Activated CD4-positive, alpha-beta T cell treated with anti-CD3 and anti-CD28 coated beads, Interleukin-2, amount 50 U/mL, for 16 hours (primary cell): Measurements from ENCODE around the gene SP5.
"Not testable (repeated sequence)": the region's sequence is repeated elsewhere in the genome, so short reads cannot be mapped to it uniquely, and the experiment has no call there.

ENCODE experiments used
- DNase-seq: peaks from one replicate; pipeline ENCODE4 v3.0.0-alpha.2; 2020

SP5 gene

GRCh38 chr2:170740660-170741059 lies 25.5 kb downstream of the SP5 start:
- DNase-seq = no peak

DNA sequence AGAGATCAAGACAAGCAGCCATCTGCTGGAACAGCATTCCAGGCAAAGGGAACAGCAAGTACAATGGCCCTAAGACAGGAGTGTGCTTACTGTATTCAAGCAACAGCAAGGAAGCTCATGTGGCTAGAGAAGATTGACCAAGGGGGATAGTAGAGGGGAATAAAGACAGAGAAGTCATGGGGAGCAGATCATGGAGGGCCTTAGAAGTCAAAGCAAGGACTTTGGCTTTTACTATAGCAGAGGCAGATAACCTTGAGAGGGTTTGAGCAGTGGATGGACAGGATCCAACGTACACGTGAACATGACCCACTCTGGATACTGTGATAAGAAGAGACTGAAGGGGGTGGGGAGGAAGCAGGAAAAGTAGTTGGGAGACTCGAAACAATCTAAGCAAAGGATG lies 26.9 kb downstream of the SP5 start:
- no peak for DNase-seq

GRCh38 chr2:170742896-170743529 lies 27.9 kb downstream of the SP5 start:
- DNase-seq = no peak

GRCh38 chr2:170743530-170744239 lies 28.5 kb downstream of the SP5 start:
- DNase-seq = no peak

DNA sequence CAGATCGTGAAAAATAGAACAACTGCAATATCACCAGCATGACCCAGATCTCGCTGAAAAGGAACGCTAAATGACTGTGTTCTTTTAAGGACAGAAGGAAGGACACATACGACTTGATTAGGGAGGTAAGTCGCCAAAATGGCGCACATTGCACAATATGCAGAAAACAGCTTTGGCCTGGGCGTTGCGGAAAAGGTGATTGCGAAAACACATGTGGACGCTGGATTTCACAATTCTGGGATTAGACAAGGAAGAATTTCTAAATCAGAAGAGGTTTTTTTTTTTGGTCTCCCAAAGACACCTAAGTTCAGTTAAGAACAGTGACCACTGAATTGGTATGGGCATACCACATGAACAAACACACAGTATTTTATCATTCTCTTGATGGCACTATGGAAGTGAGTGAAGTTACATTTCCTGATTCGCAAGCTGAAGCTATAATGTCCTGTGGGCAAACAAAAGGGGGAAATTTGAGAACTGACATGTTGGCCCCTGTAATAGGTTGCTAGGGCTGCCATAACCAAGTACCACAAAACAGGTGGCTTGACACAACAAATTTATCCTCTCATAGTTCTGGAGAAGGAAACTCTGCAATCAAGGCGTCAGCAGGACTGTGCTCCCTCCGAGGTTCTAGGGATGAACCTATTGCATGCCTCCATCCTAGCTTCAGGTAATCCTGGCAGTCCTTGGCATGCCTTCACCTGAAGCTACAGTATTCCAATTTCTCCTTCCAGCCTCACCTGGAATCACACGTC lies 29.3 kb downstream of the SP5 start:
- no peak for DNase-seq

DNA sequence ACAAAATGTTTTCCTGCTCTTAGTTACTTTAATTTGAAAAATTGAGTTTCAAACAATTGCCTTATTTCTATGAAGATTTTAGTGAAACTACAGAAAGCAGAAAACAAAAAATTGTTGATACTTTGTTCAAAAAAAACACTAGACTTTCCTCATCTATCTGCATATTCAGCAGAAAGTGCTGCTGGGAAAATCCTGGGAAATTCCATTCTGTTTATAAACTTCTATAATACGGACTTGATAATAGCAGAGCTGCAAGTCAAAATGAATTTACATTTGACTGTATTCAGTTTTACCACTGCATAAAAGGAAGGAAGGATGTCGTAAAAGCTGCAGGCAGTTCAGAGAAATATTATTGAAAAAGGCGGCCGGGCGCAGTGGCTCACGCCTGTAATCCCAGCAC lies 30.2 kb downstream of the SP5 start:
- DNase-seq = no peak

DNA sequence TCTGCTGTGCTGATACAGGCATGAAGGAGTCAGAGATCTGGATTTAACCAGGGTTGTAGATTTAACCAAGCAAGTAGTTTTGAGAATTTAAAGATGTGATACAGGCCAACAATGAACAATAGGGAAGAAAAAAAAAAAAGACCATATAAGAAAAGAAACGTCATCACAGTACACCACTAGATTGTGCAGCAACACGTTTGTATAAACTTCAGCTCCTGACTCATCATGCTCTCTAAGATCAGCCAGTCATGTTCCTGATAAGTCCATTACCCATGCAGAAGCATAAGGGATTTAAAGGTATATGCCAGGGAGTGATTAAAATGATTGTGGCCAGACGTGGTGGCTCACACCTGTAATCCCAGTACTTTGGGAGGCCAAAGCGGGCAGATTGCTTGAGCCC lies 32.8 kb downstream of the SP5 start:
- DNase-seq = no peak

DNA sequence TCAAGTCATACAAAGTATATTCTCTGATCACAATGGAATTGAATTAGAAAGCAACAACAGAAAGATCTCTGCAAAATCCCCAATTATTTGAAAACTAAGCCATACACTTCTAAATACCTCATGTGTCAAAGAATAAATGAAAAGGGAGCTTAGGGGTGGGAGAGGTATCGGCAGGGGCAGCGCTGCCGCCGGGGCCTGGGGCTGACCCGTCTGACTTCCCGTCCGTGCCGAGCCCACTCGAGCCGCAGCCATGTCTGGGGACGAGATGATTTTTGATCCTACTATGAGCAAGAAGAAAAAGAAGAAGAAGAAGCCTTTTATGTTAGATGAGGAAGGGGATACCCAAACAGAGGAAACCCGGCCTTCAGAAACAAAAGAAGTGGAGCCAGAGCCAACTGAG lies 36.4 kb downstream of the SP5 start:
- DNase-seq = not testable (repeated sequence)

- no peak for DNase-seq
Measured at GRCh38 chr2:170761572-170761971, 46.4 kb downstream of the SP5 start.

DNA sequence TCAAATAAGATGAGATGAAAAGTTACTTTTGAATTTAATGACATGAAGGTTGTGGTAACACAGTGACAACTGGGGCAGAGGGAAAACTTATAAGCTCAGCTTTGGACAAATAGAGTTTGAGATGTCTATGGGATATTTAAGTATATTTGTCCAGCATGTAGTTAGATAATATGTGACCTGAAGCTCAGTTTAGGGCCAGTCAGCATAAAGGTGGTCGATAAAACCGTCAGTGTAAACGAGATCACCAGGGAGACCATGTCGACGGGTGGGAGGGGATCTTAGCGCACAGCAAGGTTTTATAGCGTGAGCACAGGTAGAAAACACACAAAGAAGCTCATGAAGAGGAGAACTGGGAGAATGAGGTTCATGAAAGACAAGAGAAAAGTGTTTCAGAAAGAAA lies 47.6 kb downstream of the SP5 start:
- DNase-seq = no peak

DNA sequence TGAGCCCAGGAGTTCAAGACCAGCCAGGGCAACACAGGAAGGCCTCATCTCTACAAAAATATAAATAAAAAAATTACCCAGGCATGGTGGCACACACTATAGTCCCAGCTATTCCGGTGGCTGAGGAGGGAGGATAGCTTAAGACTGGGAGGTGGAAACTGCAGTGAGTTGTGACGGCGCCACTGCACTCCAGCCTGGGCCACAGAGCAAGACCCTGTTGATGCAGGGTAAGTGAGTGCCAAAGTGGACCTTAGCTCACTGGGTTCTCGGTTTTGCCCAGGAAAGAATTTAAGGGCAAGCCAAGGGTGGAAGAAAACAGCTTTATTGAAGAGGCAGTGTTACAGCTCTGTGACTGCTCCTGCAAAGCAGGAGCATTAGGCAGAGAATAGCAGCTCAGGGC lies 48.1 kb downstream of the SP5 start:
- DNase-seq = no peak

DNA sequence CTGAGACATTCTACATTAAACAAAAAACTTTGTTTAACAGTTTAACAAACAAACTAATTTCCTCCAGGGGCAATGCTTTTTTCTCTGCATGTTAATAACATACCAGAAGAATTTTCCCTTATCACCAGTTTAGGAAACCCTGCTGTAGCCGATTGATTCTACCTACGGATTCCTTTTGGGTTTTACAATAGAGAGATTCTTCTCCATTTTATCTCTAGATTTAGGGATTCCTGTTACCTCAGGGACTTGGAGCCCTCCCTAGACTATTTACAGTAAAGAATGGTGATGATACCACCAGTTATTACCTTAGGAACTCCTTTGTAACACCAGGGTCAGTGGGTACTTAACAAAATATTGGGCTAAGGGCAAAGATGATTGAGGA lies 49.7 kb downstream of the SP5 start:
- no peak for DNase-seq

DNA sequence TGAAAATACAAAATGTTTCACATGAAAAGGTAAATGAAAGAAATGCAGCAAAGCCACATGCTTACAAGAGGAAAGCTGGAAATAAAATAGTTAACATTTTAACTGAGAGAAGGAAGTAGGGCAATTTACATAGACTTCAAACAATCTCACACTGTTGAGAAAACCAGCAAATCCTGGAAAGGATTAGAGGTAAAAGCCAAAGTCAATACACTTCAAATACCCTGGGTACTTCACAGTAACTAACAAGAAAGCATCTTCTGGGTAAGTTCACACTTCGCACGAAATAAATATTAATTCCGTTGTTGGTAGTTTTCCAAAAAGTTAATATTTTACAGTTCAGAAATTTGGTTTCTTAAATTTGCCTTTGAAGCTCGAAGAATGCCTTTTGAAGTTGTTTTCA lies 51.6 kb downstream of the SP5 start:
- no peak for DNase-seq
